GM18868 (cell line): ENCODE results near the gene RNF26.
A peak's percentile ranks its signal among the peaks of the same experiment; 100 is the strongest.

Experiments
- ATAC-seq: cut with Tn5 transposase; IDR thresholded peaks from one replicate; pipeline ENCODE4 v1.9.1; 2021; ENCODE audit warnings: mild to moderate bottlenecking, moderate library complexity; ENCODE audit not compliant: unreplicated experiment

The RNF26 gene

GRCh38 chr11:119315131-119316015 lies 19.0 kb upstream of the RNF26 start:
- ATAC-seq: peak; percentile 43

DNA sequence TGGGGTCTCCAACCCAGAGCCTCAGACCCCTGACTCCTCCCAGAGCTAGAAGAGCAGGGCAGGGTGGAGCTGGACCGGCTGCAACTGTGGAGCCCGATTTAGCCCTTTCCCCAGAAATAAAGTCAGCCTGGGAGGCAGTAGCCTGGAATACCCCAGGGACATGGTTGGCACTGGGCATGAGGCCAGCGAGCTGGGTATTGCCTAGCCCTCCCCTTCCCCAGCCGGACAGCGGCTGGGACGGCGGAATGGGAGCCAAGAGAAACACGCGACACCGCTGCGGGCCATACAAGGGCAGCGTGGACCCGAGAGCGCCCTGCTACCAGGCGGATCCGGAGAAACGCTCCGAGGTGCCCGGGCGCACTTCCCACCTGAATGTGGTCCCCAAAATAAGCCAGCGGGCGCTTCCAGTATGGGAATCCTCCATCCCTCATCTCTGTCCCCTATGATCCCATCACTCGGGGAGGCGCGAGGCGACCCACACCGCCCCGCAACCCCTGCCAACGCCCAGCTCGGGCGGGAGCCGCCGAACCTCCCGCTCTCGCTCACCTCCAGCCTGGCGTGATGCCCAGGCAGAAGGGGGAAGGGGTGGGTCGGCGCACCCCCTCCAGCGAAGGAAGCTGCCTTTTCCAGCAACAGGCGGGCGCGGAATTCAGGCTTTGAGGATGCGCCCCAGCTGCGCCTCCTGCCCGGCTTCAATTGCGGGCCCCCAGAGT lies 18.2 kb upstream of the RNF26 start:
- no peak for ATAC-seq

DNA sequence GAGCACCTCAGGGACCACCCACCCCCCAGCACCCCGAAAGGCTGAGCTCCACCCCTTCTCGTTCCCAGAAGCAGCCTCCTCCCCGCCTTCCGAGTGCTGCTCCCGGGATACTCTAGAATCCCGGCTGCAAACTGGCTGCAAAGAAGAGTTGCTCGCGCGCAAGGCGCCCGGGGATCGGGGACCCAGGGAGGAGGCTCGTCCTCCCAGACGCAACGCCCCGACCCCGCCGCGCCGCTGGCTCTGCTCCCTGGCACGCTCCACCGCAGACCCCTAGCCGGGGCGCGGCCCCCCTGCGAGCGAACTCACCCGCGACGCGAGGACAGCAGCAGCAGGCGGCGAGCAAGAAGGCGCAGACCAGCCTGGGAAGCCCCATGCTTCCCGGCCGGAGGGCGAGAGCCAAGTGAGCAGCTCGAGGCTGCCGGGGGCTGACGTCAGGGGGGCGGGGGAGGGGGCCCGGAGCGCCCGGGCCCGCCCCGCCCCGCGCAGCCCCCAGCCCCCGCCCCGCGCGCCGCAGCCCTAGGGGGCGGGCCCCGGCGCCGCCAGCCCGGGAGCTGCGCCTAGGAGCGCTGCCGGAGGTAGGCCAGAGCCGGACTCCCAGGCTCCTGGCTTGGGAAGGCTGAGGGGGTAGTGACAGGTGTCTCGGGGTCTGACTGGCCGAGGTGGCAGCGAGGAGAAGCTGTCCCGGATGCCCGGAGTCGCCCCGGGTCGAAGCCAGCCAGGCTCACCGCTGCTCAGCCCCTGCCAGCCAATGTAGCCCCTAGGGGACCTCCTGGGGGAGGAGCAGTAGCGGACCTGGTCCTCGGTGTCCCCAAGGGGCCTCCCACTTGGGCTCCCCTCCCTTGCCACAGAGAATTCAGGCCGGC lies 17.4 kb upstream of the RNF26 start, which contains the start of gene MCAM:
Gene MCAM, minus strand, starts transcription at position 402 of the 863 bp plus-strand sequence. Its CDS starts 29 bp downstream, at position 373.
- ATAC-seq: no peak

- no peak for ATAC-seq
Observed at GRCh38 chr11:119317592-119318239, 16.6 kb upstream of the RNF26 start.

DNA sequence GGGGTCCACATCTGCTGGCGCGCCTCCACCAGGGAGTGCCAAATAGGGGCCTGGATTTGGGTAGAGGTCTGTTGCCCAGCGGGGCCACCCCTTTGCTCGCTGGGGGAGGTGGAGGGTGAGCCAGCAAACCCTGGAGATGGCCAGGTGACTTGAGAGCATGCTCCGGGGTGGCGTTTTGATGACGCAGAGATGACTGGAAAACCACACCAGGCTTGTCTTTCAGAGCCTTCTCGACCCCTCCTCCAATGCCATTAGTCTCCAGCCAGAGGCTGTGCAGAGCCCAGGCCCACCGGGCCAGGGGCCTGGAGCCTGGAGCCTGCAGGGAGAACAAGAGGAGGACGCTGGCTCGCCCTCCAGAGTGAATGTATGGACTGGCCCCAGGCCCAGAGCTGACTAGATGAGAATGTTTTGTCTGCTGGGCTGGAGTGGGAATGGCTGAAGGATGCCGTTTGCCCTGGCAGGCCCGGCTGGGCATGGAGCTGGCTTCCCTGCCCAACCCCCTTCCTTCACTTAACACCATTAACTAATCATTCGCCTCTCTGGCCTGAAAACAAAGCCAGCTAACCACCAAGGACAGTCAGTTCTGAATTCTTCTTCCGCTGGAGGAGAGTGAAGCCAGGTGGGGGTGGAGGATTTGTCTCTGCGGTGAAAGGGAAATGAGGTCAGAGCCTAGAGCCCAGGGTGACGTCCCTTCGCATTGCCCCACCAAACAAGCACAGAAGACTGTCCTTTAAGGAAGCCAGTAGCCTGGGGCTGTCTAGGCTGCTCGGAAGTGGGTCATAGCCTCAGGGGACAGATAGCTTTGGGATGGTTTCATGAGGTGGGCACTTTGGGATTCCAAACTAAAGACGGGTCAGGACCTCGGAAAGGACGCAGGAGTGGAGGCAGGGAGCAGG lies 15.8 kb upstream of the RNF26 start:
- no peak for ATAC-seq

GRCh38 chr11:119319136-119319699 lies 15.1 kb upstream of the RNF26 start:
- ATAC-seq: no peak

DNA sequence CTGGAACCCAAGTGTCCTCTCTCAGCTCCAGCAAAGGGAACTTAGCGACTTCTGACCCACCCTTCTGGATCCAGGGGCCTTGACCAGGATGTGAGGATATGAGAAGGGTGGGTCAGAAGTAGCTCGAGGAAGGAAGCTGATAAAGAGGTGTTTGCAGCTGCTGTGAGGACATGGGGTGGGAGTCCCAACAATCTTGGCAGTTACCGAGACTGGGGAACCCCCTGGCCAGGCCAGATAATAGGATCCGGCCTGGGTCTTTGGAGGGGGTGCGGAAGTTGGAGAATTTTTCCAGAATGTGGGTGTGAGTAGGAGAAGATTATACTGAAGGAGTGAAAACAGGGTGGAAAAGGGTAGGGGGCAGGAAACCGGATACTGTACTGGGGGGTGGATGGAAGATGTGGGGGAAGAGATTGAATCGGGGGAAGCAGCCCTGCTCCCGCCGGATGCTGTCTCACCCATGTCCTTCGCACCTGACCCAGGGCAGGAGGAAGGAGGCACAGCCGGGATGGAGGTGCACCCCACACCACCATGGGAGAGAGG lies 14.6 kb upstream of the RNF26 start:
- ATAC-seq: no peak

DNA sequence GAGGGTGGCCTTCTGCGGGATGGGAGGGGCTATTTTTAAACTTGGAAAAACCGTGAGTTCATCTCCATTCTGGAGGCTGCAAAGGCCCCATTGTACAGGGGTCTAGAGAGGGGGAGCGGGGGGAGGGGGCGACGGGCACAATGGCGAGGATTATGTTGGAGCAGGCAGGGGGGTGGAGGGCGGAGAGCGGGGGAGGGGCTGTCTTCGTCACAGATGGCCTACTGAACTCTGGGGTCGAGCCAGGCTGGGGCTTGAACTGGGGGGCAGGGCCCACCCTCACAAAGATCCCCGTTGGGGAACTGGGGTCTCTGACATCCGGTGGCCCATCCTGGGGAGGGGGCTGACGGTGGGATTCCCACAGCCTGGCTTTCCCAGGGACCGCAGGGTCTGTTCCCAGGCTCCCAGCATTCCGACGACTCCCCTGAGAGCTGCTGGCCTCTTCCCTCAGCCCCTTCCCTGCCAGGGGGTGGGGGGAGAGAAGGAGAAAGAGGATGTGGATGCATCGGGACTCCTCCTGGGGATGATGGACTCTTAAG lies 14.0 kb upstream of the RNF26 start:
- ATAC-seq: no peak

GRCh38 chr11:119320776-119321524 lies 13.4 kb upstream of the RNF26 start:
- ATAC-seq: peak; percentile 46

GRCh38 chr11:119322360-119322739 lies 12.0 kb upstream of the RNF26 start:
- no peak for ATAC-seq

- no peak for ATAC-seq
Observed at GRCh38 chr11:119322921-119323531, 11.3 kb upstream of the RNF26 start.

DNA sequence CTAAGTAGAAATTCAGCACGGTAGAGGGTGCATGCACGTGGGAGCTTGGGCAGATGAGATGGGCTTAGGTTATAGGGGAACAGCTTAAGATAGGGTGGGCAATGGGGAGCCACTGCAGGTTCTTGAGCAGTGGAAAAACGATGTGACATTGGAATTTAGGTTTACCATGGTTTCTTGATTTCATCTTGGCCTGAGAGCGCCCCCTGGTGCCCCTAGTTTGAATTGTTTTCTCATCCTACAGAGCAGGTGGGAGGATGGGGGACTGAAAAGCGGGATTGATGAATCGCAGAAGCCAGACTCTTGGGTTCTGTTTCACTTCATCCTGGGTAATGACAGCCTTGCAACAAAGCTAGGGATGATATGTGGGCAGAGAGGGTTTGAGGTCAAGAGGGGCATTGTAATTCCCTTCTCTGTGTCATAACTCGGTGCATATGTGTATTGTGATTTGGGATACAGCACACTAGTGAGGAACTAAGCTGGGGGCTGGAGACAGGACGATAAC lies 10.7 kb upstream of the RNF26 start:
- no peak for ATAC-seq

- no peak for ATAC-seq
Observed at GRCh38 chr11:119324189-119324588, 10.1 kb upstream of the RNF26 start.

DNA sequence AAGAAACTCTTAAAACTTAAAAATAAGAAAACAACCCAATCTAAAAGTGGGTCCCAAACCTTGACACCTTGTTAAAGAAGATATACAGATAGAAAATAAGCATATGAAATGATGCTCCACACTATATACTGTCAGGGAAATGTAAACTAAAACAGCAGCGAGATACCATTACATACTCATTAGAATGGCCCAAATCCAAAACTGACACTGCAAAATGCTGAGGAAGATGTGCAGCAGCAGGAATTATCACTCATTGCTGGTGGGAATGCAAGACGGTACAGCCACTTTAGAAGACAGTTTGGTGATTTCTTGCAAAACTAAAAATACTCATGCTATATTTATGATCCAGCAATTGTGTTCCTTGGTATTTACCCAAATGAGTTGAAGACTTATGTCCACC lies 5.0 kb upstream of the RNF26 start:
- ATAC-seq: no peak

- ATAC-seq: no peak
Observed at GRCh38 chr11:119330237-119330636, 4.1 kb upstream of the RNF26 start.

- ATAC-seq: no peak
Observed at GRCh38 chr11:119332111-119332765, 2.1 kb upstream of the RNF26 start.

GRCh38 chr11:119335091-119335654 lies 846 bp downstream of the RNF26 start:
- no peak for ATAC-seq
